ENCODE measurements around the gene RBMS3.

The RBMS3 gene

DNA sequence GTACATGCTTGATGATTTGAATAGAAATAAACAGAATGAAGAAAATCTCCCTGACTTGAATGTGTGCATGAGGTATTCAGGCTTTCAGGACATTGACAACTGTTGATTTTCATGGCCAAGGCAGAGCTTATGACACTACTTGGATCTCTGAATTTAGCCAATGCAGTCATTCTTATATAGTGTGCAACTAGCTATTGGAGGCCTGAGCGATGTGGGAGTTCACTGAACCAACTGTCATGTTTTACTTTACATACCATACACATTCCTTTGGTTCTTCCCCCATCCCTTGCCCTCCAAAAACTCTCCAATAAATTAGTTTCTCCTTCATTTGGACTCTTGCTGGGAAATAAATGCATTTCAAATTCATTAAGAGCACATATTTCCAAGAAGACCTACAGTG lies 460.4 kb downstream of the RBMS3 start:
- DNase-seq (ENCODE audit: low spot score) = no peak

DNA sequence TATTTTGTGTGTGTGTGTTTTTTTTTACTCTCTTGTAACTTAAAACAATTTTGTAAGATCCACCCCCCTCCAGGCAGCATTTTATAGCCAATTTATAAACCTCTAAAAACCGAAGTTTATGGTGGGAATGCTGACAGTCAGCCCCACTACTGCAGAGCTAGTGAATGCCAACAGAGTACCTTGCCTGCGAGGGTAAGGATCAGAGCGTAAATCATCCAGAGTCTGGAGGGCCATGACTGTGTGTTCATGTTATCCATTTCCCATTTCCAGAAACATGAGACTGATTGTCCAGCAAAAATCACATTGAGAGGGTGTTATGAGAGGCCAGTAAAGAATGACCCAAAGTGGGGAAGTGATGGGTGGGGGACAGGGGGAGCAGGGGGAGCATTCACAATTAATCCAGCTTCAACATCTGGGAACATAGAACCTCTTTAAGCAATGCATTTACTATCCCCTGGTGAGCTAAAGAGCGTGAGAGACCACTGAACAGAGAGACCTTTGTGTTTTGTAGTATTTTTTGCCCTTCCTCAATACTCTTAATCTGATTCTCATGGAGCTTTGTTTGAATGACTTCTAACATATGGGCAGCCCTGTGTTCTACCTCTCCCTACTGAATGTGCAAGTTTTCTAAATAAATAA lies 464.5 kb downstream of the RBMS3 start:
- peak; percentile 81 for DNase-seq (ENCODE audit: low spot score)

DNA sequence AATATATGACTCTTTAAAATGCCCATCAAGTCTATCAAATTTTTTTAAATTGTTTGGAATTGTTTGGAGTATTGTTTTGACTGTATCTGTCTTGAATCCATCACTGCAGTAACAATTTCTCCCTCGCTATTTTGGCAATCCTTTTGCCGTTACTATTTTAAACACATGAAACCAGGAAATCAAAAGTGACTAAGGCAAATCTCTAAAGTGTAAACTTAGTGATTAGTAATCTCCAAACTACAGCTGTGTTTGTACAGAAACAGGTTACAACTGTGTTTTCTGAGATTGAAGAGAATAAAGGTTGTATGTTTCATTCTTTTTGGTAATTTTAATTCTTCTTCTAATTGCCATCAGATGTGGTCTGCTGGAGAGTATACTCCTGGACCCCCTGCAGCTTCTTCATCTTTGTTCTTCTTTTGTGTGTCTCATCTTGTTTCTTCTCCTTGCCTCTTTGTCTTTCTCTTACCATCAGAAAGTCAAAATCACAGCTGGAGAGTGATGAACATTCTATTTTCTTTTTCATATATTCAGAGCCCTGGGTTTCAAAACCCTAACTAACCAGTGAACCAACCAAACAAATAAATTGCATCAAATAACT lies 465.4 kb downstream of the RBMS3 start:
- DNase-seq (ENCODE audit: low spot score) = no peak

GRCh38 chr3:29747991-29748390 lies 467.1 kb downstream of the RBMS3 start:
- no peak for DNase-seq (ENCODE audit: low spot score)

GRCh38 chr3:29751647-29752314 lies 470.9 kb downstream of the RBMS3 start:
- DNase-seq (ENCODE audit: low spot score) = no peak

DNA sequence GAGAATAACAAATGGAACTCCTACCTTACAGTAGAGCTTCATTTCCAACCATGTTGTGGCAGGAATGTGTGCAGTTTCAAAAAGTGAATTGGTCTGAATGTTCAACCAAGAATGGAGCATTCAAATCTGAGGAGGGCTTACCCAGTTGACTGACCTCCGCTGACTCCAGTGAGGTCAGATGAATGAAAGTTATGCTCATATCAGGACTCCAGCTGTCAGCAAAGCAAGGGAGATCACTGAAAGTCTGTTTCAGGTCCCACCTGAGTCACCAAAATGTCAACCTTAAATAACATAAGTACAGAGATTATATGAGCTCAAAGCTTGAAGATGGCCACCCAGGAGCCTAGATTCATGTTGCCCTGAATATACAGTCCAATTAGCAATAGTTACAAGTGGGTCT lies 473.5 kb downstream of the RBMS3 start:
- DNase-seq (ENCODE audit: low spot score) = no peak

GRCh38 chr3:29755416-29755815 lies 474.5 kb downstream of the RBMS3 start:
- no peak for DNase-seq (ENCODE audit: low spot score)

GRCh38 chr3:29757054-29757777 lies 476.3 kb downstream of the RBMS3 start:
- no peak for DNase-seq (ENCODE audit: low spot score)

DNA sequence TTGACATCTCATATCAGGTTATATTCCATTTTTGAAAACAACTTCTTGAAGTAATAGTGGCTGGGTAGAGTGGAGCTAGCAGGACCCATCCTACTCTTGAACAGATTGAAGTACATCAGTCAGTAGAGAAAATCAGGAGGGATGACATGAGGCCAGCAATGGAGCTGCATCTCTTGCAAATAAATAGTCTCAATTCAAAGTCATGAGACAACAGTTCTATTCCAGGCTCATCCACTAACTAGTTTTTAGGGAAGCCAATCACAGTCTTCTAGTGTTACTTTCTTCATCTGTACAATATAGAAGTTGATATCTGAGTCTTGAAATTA lies 477.2 kb downstream of the RBMS3 start:
- DNase-seq (ENCODE audit: low spot score) = no peak

- DNase-seq (ENCODE audit: low spot score) = no peak
Observed at GRCh38 chr3:29758434-29759322, 477.8 kb downstream of the RBMS3 start.

DNA sequence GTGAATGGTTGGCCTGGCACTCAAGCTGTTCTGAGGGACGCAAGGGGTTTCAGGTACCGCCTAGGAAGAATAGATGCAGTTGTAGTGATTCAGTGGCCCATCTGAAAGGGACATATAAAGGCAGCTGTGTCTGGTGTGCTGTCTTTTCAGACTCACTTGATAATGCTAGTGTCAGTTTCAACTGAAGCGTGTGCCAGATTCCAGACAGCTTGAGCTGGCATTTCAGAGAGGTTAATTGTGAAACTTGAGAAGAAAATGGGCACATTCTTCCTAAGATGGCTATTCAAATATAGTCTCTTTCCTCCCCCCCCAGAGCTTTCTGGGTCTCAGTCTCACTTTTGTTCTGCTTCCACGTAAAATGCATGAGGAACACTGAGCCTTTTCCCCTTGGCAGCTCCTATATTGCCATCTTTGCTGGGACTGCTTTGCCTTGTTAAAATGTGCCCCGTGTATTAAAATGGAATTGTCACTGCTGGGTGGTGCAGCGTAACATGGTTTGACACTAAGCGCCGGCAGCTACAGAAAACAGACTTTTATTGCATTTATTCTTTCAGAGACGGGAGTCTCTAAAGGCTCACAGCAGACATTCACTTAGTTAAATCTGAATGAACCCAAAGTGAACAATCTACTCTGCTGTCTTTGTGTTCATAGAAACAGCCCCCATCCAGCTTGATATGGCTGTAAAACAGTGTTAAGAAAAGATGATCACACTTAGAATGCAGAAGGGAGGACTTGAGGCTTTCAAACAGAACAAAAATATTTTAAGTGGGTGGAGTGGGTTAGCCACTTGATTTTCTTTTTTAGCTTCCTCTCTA lies 478.7 kb downstream of the RBMS3 start:
- DNase-seq (ENCODE audit: low spot score) = peak; percentile 63

- DNase-seq (ENCODE audit: low spot score) = no peak
Observed at GRCh38 chr3:29760226-29760685, 479.4 kb downstream of the RBMS3 start.

DNA sequence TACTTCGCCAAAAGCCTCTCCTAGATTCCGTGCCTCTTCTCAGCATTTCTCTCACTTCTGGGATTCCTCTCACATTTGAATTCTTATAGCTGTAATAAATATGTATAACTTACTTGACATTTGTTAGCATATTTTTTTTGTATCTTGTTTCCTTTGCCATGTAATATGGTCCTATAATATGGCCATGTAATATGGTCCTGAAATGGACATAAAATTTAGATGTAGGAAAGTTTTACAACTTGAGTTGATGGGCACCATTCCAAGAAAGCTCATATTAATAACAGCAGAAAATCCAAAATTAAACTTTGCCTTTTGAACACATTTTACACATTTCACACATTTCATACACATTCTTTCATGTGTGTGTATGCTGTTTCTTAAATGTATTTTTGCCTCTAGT lies 480.6 kb downstream of the RBMS3 start:
- DNase-seq (ENCODE audit: low spot score) = no peak

GRCh38 chr3:29763115-29763514 lies 482.2 kb downstream of the RBMS3 start:
- DNase-seq (ENCODE audit: low spot score) = no peak

GRCh38 chr3:29764041-29764440 lies 483.2 kb downstream of the RBMS3 start:
- DNase-seq (ENCODE audit: low spot score) = peak; percentile 26

- DNase-seq (ENCODE audit: low spot score) = peak; percentile 63
Observed at GRCh38 chr3:29764603-29765254, 483.9 kb downstream of the RBMS3 start.

DNA sequence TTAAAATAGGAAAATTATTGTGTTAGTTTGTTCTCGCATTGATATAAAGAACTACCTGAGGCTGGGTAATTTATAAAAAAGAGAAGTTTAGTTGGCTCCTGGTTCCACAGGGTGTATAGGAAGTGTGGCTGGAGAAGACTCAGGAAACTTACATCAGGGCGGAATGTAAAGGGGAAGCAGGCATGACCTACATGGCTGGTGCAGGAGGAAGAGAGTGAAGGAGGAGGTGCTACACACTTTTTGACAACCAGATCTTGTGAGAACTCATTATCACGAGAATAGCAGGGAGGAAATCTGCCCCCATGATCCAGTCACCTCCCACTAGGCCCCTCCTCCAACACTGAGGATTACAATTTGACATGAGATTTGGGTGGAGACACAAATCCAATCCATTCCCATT lies 490.7 kb downstream of the RBMS3 start:
- no peak for DNase-seq (ENCODE audit: low spot score)

DNA sequence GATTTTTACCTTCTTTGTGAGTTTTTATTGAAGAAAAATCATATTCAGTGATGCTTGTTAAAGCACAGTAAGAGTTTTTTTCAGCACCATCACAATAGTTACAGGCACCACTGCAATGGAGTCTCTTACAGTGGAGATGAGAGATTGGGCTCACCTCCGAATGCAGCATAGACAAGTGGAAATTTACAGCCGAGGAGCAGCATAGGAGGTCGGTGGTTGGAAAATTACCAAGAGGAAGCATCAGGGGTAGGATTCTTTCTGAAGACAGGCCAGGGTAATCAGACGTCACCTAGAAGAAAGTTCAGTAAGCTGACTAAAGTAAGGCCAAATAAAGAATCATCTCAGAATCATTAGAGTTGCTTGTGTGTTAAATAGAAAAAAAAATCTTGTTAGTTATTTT lies 491.6 kb downstream of the RBMS3 start:
- no peak for DNase-seq (ENCODE audit: low spot score)

DNA sequence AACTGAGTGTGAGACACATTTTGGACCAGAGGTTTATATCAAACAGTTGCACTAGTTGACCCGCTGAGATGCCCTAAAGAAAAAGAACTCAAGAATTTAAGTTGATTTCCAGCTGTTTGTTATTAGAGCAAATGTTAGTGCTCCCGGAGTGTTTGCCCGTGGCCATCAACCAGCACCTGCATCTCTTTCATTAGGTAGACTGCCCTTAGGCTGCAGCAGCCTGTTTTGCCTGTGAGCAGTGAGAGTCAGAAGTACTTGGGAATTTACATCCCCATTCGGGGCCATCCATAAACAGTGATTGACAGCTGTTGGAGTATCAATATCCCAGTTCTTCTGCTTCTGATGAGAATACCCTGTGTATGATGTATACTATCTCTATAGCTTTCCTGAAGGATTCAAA lies 492.6 kb downstream of the RBMS3 start:
- DNase-seq (ENCODE audit: low spot score) = no peak

DNA sequence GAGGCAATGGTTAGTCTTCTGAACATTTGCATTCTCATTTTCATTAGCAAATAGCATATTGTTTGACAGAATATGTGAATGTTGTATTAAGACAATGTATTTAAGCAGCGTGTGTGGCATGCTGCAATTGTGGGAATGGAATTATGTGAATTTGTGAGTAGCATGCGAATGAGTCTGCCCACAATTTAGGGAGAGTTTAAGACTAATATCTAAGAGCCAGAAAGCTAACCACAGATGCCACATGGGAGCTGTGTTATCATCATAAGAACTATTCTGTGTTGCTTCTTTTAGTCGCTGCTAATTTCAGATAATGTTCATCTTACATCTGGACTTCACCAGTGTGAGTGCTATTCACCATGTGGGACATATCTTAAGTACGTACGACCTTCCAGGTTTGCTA lies 494.5 kb downstream of the RBMS3 start:
- no peak for DNase-seq (ENCODE audit: low spot score)

DNA sequence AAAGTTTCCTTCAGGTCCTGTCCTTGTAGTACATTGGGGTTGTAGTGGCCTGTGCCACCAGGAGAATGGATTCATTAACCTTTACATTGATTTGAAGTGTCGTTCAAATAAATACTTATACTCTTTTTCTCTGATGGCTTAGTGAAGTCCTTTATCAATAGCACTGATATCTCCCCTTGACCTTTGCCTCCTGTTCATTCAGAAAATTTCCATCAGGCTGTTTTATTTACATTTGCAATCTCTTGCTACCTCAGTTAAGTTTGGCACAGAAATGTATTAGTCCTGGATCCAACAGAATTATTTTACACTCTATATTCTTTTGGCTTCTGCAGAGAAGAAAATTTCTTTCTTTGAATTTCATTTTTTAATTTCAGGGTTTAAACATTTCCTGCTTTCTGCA lies 497.0 kb downstream of the RBMS3 start:
- no peak for DNase-seq (ENCODE audit: low spot score)
